ENCODE results near the gene DNLZ.
"Not testable (repeated sequence)": the region's sequence is repeated elsewhere in the genome, so short reads cannot be mapped to it uniquely, and the experiment has no call there.

The DNLZ gene

GRCh38 chr9:136358016-136358415 lies 5.5 kb downstream of the DNLZ start:
- no peak for DNase-seq

DNA sequence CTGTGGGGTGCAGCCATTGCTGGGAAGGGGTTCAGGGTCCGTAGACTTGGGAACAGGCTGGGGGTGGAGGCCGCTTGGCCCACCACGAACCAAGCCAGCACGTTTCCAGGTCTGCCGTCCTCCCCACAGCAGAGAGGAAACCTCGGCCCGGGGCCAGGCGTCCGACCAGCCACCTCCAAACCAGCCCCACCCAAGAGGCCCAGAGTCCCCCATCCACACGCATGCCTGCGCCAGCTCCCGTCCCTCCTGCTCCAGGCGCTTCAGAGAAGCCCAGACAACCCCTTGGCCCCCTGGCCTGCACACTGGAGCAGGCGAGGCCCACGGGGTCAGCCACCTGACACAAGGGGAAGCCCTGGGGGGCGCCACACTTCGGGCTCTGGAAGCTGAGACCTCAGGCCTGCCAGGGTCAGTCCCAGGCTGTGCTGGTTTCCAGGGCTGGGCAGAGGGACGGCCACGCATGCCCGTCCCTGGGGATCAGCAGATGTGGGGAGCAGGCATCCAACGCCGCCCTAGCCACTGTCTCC lies 6.3 kb downstream of the DNLZ start:
- DNase-seq, result no peak

DNA sequence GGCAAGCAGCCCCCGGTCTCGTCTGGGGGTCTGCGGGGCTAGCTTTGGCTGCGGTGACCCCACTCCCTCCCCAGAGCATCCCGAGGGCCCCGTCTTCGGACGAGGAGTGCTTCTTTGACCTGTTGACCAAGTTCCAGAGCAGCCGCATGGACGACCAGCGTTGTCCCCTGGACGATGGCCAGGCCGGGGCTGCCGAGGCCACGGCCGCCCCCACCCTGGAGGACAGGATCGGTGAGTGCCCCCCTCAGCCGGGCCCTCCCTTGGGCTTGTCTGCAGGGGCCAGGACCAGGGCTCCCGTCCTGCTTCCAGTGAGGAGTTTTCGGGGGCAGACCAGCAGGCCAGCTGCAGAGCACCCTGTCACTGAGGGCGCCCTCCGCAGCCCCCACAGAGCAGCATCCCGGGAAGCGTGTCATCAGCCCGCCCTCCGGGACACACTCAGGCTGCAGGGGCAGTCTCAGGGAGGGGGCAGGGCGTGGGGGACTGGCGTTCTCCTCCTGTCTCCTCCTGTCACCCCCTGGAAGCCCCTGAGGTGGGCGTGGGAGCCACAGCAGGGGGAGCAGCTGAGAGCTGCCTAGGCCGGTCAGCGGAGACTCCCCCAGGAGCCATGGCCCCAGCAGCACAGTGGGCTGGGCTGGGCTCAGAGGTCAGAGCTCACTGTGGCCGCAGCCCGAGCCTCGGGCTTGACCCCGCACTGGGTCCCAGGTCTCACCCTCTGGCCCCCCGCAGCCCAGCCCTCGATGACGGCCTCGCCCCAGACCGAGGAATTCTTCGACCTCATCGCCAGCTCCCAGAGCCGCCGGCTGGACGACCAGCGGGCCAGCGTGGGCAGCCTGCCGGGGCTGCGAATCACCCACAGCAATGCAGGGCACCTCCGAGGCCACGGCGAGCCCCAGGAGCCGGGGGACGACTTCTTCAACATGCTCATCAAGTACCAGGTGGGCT lies 7.7 kb downstream of the DNLZ start:
- DNase-seq, result no peak

GRCh38 chr9:136354592-136355085 lies 8.9 kb downstream of the DNLZ start:
- peak in 1 of 2 experiments; percentile 41 for DNase-seq

GRCh38 chr9:136353757-136354488 lies 9.6 kb downstream of the DNLZ start:
- no peak for DNase-seq

DNA sequence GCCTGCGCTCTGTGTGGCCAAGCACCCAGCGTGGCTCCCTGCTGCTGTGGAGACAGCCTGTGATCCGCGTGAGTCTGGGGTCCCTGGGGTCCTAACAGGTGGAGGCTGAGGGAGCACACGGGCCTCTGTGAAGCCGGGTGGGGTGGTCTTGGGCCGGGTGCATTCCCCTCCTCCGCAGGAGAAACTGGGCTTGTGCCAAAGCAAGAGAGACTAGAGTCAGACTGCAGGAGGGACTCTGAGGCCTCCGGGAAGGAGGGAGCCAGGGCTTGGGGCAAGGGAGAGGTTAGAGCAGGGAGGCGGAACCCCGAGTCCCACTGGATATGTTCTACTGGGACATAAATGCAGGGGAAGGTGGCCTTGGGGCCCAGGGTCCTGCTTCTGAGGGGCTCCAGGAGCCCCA lies 10.5 kb downstream of the DNLZ start:
- no peak for DNase-seq

GRCh38 chr9:136352682-136353081 lies 10.9 kb downstream of the DNLZ start:
- DNase-seq, result no peak

- DNase-seq, result not testable (repeated sequence)
Measured at GRCh38 chr9:136351868-136352267, 11.7 kb downstream of the DNLZ start.

GRCh38 chr9:136351252-136351800 lies 12.2 kb downstream of the DNLZ start:
- DNase-seq, result no peak

DNA sequence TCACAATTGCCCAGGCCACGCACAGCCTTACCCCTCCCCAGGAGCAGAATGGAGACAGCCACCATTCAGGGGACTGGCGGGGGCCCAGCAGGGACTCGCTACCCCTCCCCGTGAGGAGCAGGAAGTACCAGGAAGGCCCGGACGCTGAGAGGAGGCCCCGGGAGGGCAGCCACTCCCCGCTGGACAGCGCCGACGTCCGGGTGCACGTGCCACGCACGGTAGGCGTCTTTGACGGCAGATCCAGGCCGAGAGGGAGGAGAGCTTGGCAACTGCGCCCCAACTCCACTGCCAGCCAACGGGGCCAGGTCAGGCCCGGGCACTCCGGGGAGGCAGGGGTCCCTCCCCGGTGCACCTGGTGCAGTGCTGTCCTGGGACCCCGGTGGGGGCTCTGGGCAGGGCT lies 14.0 kb downstream of the DNLZ start:
- DNase-seq, result no peak

- DNase-seq, result no peak
Measured at GRCh38 chr9:136348691-136349090, 14.9 kb downstream of the DNLZ start.

DNA sequence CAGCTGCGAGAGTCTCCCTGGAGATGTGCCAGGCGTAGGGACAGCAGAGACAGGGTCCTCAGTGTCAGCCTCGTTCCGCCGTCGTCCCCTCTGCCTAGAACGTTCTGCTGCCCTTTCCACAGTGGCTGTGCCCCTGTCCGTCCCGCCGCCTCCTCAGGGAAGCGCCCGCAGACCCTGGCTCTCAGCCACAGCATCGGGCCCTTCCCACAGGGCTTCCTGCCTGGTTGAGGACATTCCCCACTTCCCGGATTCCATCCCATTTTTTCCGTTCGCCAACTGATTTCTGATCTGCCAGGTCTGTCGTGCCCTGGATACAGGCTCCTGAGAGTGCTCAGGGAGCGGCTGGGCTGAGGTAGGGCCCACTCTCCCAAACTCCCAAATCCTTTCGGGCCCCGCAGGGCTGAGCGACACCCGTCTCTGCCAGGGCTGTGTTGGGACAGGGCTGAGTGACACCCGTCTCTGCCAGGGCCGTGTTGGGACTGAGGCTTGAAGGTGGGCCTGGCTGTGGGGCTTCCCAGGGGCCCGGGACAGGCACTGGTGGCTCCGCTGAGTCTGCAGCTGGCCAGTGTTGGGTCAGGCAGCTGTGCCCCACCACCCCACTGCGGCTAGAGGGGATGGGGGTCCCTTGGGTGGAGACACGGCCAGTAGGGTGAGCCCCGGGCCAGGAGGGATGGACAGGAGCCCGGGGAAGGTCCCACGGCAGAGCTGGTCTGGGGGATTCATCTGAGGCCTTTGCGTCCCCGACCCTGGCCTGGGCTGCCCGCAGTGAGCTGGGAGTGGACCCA lies 15.9 kb downstream of the DNLZ start:
- DNase-seq, result no peak

GRCh38 chr9:136346927-136347465 lies 16.5 kb downstream of the DNLZ start:
- no peak for DNase-seq

GRCh38 chr9:136346157-136346481 lies 17.4 kb downstream of the DNLZ start:
- no peak for DNase-seq

GRCh38 chr9:136345281-136346156 lies 18.0 kb downstream of the DNLZ start:
- DNase-seq, result peak in 1 of 2 experiments; percentile 26

- no peak for DNase-seq
Measured at GRCh38 chr9:136344544-136345280, 18.8 kb downstream of the DNLZ start.

GRCh38 chr9:136343884-136344269 lies 19.7 kb downstream of the DNLZ start:
- no peak for DNase-seq

DNA sequence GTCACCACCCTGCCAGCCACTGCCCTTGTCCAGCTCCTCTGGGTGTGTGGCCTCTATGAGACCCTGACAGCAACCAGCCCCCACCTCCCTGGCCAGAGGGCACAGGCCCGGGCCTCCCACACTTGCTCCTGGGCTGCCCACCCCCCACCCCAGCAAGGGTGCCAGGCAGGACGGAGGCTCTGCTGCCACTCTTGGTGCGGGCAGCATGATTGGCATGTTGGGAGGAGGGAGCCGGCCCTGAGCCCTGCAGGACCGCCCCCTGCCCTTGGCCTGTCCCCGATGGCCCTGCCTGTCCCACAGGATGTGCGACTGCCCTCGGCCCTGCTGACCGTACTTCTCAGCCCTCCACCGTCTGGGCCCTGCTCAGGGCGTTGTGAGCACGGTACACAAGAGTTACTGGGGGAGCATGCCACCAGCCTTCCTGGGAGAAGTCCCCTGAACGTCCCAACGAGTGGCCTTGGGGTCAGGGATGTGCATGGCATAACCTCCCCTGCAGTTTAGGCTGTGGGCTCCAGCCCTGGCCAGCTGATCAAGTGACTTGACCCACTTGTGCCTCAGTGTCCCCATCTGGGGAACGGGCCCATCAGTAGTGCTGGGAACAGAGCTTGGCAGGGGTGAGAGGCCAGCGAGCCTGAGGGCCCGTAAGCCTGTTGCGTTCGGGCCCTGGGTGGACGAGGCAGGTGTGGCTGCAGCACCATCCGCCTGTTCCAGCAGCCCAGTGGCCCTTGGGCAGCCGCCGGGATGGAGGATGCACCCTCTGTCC lies 20.2 kb downstream of the DNLZ start:
- no peak for DNase-seq
